Pancreas (tissue), 10 donors: ENCODE measurements around the gene ARHGAP10. TPM values are rescaled to one million over a fixed set of nuclear protein-coding genes. Genes with fewer than 3 reads are reported as not detected.
"Not testable (repeated sequence)": the region's sequence is repeated elsewhere in the genome, so short reads cannot be mapped to it uniquely, and the experiment has no call there.

Experiments used
- ATAC-seq, 4 donors: fragments of 200-7000 bp; cut with Tn5 transposase; one replicate each; pipeline versions ENCODE4 v1.8.0 to v1.9.1; 2020; ENCODE audit warnings: mild to moderate bottlenecking in 4 of 4, moderate library complexity in 4 of 4
- DNase-seq, 6 donors: peaks; one replicate each; pipeline ENCODE4 v3.0.0-alpha.2; 2020
- FAIRE-seq: peaks from 2 replicates; lab custom pipeline; 2012; peaks lifted over from hg19 to GRCh38; lab: Jason Lieb, UNC
- H3K27ac ChIP-seq, 4 donors: fragments of 200-600 bp; sonication (generic); 1 replicate in 3 of 4; 2 replicates in 1 of 4; pipeline versions ENCODE4 v1.5.0 to v1.8.0; 2020
- H3K27me3 ChIP-seq, 4 donors: fragments of 200-600 bp; one replicate each; pipeline ENCODE4 v1.8.0; 2021
- H3K36me3 ChIP-seq, 3 donors: fragments of 200-600 bp; sonication (generic) in 1 of 3; one replicate each; pipeline versions ENCODE4 v1.5.0 to v1.8.0; 2020 to 2021
- H3K4me1 ChIP-seq, 3 donors: fragments of 200-600 bp; one replicate each; pipeline ENCODE4 v1.8.0; 2021
- H3K4me3 ChIP-seq, 4 donors: fragments of 200-600 bp; sonication (generic) in 2 of 4; one replicate each; pipeline versions ENCODE4 v1.5.0 to v1.8.0; 2020 to 2021
- H3K9me3 ChIP-seq, 4 donors: fragments of 200-600 bp; one replicate each; pipeline ENCODE4 v1.8.0; 2021
- WGBS, 2 donors: extraction: QIAGEN DNeasy Blood & Tissue Kit; methylation state at CpG; one replicate each; pipeline ENCODE4 v1.1.7; 2013; 5-methylcytosine and 5-hydroxymethylcytosine counted together
- intact Hi-C, 3 donors: fragments of 100-400 bp; cut with DNase I; formaldehyde crosslinking; loops; one replicate each; pipeline versions ENCODE4 v1.11.1 to v1.14.2; 2022
- polyA plus RNA-seq, 2 donors: library from polyadenylated mRNA; stranded (reverse); fragments of 200-250 nt; gene quantifications; one replicate each; pipeline ENCODE4 v1.2.3, GENCODE V29; 2013
- total RNA-seq, 6 donors: library from RNA; stranded (reverse); fragmentation: NEBNext Ultra II Directional in 4 of 6; extraction: Animal tissue kit (Norgen Biotek cat#: 25700) in 4 of 6; gene quantifications; one replicate each; pipeline versions ENCODE4 v1.2.1 to v1.2.4, GENCODE V29; 2021 to 2023
- TF ChIP-seq, protein P1 (sequence below), 4 donors: fragments of 200-600 bp; sonication (generic) in 3 of 4; IDR thresholded peaks; one replicate each; pipeline versions ENCODE4 v1.5.0 to v1.8.0; 2021; ENCODE audit warnings: antibody characterized with exemption in 4 of 4
- donor health status: healthy with polysubstance abuse.
- donor health status: DM: no; HTN: no; CAD: no; lungs with moderate emphysema.
- donor health status: DM: no; HTN: no; CAD: no.
- donor health status: control.
- donor health status: control.
- donor health status: Bipolar disorder and iron deficiency.
- donor health status: DM: yes; HTN: yes; CAD: no.
- donor health status: DM: no; HTN: no; CAD: no.
- donor health status: DM: no; HTN: no; CAD: no.
- donor health status: DM: yes; HTN: yes; CAD: no.

ARHGAP10 gene
- total and polyA plus RNA-seq, 8 donors = 6.3 to 14.8 (median 8.7) TPM

DNA sequence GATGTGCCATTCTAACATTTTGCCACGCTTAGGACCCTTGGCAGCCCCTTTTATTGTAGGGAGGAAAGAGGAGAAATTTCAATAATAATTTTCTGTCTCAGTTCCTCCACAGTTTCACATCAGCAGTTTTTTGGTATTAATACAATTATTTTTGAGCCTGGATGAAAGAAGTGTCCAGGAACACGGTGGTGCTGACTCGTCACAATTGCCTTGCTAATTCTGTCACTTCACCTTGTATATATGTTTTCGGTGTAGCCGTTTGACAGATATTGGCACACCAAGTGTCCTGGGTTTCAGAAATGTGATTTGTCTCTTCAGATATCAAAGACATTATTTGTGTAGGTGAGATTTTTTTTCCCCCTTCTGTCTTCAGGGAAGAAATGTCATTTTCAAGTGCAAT is 142.2 kb downstream of the ARHGAP10 start:
- H3K4me3 ChIP-seq = no peak overlapping the region
- H3K27ac ChIP-seq = no peak overlapping the region
- ATAC-seq = no peak
- TF ChIP-seq, protein P1, sequence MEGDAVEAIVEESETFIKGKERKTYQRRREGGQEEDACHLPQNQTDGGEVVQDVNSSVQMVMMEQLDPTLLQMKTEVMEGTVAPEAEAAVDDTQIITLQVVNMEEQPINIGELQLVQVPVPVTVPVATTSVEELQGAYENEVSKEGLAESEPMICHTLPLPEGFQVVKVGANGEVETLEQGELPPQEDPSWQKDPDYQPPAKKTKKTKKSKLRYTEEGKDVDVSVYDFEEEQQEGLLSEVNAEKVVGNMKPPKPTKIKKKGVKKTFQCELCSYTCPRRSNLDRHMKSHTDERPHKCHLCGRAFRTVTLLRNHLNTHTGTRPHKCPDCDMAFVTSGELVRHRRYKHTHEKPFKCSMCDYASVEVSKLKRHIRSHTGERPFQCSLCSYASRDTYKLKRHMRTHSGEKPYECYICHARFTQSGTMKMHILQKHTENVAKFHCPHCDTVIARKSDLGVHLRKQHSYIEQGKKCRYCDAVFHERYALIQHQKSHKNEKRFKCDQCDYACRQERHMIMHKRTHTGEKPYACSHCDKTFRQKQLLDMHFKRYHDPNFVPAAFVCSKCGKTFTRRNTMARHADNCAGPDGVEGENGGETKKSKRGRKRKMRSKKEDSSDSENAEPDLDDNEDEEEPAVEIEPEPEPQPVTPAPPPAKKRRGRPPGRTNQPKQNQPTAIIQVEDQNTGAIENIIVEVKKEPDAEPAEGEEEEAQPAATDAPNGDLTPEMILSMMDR (IDR thresholded peaks at IDR 0.05) = no peak
- no peak for FAIRE-seq
- no peak for DNase-seq
- no peaks in the 10 kb centered on the region for H3K9me3 ChIP-seq
- no peaks in the 10 kb centered on the region for H3K27me3 ChIP-seq
- intact Hi-C loops = no loop called here
- peaks cover 0 to 7% (median 4%) of the 10 kb centered on the region in 3 donors for H3K36me3 ChIP-seq
- WGBS, 2 donors = 63 to 66% methylated on average over 5 of the region's 5 CpGs
- H3K4me1 ChIP-seq = no peaks in the 10 kb centered on the region

DNA sequence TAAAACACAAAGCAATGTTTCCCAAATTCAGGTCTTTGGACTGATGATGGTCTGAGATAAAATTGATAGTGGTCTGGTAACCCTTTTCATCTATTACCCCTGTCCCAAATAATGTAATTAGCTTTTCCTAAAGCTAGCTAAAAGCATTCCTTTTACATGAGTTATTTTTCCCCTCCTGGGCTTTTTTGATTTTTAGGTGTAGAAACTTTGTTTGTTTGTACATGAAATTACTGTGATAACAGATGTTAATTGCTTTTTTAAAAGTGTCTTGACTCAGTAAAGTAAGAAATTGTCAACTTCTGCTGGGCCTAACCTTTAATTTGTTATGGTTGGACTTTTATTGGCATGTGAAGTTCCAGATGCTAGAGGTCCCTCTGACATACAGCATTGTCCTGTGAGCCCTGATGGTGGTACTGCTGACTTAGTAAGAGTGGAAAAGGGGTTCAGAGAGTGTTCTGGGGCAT is 145.5 kb downstream of the ARHGAP10 start:
- Histone ChIP-seq H3K9me3 (no peaks in the 10 kb centered on the region), H3K27me3 (no peaks in the 10 kb centered on the region), H3K4me1 (no peaks in the 10 kb centered on the region), H3K4me3 (no peak overlapping the region), H3K36me3 (peaks cover 0 to 7% (median 4%) of the 10 kb centered on the region in 3 donors), H3K27ac (no peak overlapping the region)
- no peak for ATAC-seq
- no peak for DNase-seq
- intact Hi-C loops = no loop called here
- FAIRE-seq = no peak
- TF ChIP-seq, protein P1 (IDR thresholded peaks at IDR 0.05) = no peak

DNA sequence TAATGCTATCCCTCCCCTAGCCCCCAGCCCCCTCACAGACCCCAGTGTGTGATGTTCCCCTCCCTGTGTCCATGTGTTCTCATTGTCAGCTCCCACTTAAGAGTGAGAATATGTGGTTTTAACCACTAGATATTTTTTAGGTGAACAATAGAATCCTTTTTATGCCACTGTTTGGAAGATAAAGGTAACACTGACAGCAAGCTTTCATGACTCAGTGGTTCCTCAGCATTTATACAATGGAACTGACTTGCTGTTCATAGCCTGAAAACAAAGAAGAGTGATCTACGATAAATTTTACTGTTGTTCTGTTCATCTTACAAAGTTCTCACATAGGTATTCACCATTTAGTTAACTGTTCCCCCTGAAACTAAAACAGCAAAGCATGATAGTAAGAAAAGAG is 147.8 kb downstream of the ARHGAP10 start:
- DNase-seq (no peak), ATAC-seq (no peak), FAIRE-seq (no peak)
- WGBS, 2 donors = 90 to 92% methylated on average over 1 of the region's 1 CpG
- Histone ChIP-seq H3K4me3 (no peak overlapping the region), H3K27me3 (no peaks in the 10 kb centered on the region), H3K27ac (no peak overlapping the region), H3K9me3 (no peaks in the 10 kb centered on the region), H3K4me1 (no peaks in the 10 kb centered on the region), H3K36me3 (peaks cover 0 to 7% (median 4%) of the 10 kb centered on the region in 3 donors)
- intact Hi-C loops = no loop called here
- TF ChIP-seq, protein P1 (IDR thresholded peaks at IDR 0.05) = no peak

DNA sequence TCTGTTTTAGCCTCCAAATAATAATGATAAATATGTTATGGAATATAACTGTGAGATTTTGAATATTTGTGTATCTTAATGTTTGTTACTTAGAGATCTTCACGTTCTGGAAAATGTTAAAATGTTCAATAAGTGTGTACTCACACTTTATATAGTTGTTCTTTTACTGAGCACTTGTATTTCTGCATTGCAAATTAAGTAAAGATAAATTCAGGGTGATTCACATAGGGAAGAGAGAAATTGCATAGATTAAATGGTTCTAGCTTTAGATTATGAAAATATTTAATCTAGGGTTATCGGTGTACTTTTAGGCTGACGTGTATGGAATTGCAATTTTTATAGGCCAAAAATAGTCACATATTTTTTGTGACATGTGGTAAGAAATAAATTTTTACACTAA is 148.6 kb downstream of the ARHGAP10 start:
- FAIRE-seq = peak; percentile 17
- TF ChIP-seq, protein P1 (IDR thresholded peaks at IDR 0.05) = no peak
- 97 to 99% methylated on average over 3 of the region's 3 CpGs for WGBS, 2 donors
- intact Hi-C loops = no loop called here
- Histone ChIP-seq H3K27me3 (no peaks in the 10 kb centered on the region), H3K9me3 (no peaks in the 10 kb centered on the region), H3K4me1 (no peaks in the 10 kb centered on the region), H3K4me3 (no peak overlapping the region), H3K36me3 (peaks cover 0 to 2% (median under 1%) of the 10 kb centered on the region in 3 donors), H3K27ac (no peak overlapping the region)
- no peak for DNase-seq
- ATAC-seq = no peak

DNA sequence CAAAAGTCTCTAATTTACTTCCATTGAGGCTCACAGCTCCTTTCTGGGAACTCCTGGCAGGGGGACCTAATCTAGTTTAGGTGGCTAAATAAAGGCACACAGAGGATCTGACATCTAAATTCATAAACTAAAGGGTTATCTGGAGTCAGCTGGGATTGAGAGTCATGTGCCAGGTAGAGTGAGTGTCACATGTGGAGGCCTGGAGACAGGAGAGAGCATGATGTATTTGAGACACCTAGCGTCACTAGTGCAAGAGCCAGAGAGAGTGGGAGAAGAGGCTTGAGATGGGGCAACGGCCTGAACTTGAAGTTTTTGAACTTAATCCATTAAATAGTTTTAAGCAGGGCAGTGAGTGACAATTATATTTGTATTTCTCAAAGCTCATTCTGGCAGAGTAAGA is 152.6 kb downstream of the ARHGAP10 start:
- peaks cover 0 to 3% (median 0%) of the 10 kb centered on the region in 3 donors for H3K36me3 ChIP-seq
- ATAC-seq (no peak), FAIRE-seq (no peak), DNase-seq (no peak)
- H3K27ac ChIP-seq = no peak overlapping the region
- H3K4me3 ChIP-seq = no peak overlapping the region
- H3K4me1 ChIP-seq = no peaks in the 10 kb centered on the region
- intact Hi-C loops = no loop called here
- H3K27me3 ChIP-seq = no peaks in the 10 kb centered on the region
- TF ChIP-seq, protein P1 (IDR thresholded peaks at IDR 0.05) = no peak
- WGBS, 2 donors = 98 to 100% methylated on average over 2 of the region's 2 CpGs
- H3K9me3 ChIP-seq = no peaks in the 10 kb centered on the region

DNA sequence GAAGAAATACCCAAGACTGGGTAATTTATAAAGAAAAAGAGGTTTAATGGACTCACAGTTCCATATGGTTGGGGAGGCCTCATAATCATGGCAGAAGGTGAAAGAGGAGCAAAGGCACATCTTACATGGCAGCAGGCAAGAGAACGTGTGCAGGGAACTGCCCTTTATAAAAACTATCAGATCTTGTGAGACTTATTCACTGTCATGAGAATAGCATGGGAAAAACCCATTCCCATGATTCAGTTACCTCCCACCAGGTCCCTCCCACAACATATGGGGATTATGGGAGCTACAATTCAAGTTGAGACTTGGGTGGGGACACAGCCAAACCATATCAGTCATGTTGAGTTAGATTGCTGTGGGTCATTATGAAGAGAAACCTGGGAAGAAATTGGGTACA is 153.3 kb downstream of the ARHGAP10 start:
- WGBS, 2 donors = 96 to 100% methylated on average over 1 of the region's 1 CpG
- not testable (repeated sequence) for H3K27me3 ChIP-seq, DNase-seq

More for the DNA sequence above, 153.3 kb downstream of the ARHGAP10 start:
- H3K9me3 ChIP-seq, FAIRE-seq, intact Hi-C loops, H3K4me3 ChIP-seq, ATAC-seq, H3K27ac ChIP-seq, H3K36me3 ChIP-seq, H3K4me1 ChIP-seq: not testable (repeated sequence)
